Mesenchymal stem cell (in vitro differentiated cells and primary cell): Measurements from ENCODE around the gene KRTAP10-7.
A peak's percentile ranks its signal among the peaks of the same experiment; 100 is the strongest.

ENCODE experiments used
- DNase-seq: peaks from one replicate; pipeline ENCODE4 v3.0.0-alpha.2; 2013
- H2AFZ ChIP-seq: one replicate; pipeline ENCODE4 v1.6.1; 2013; ENCODE audit warnings: low read depth, mild to moderate bottlenecking, control low read depth, inconsistent platforms, low read length, moderate library complexity
- H2AK5ac ChIP-seq: 2 replicates; pipeline ENCODE4 v1.6.1; 2013; ENCODE audit warnings: low read length, moderate library complexity, mild to moderate bottlenecking, inconsistent platforms; ENCODE audit not compliant: severe bottlenecking
- H2BK120ac ChIP-seq: one replicate; pipeline ENCODE4 v1.6.1; 2013; ENCODE audit warnings: low read depth, mild to moderate bottlenecking, inconsistent platforms, low read length, moderate library complexity
- H2BK12ac ChIP-seq, 2 experiments: one replicate each; pipeline ENCODE4 v1.6.1; 2013; ENCODE audit warnings: inconsistent platforms in 2 of 2, low read length in 2 of 2, mild to moderate bottlenecking in 2 of 2, moderate library complexity in 2 of 2, control low read depth in 1 of 2
- H2BK15ac ChIP-seq: one replicate; pipeline ENCODE4 v1.6.1; 2013; ENCODE audit warnings: mild to moderate bottlenecking, low read depth, inconsistent platforms; ENCODE audit not compliant: poor library complexity, severe bottlenecking
- H2BK5ac ChIP-seq: 2 replicates; pipeline ENCODE4 v1.6.1; 2013; ENCODE audit warnings: low read depth, mild to moderate bottlenecking, low read length, control low read depth, inconsistent platforms; ENCODE audit not compliant: poor library complexity, severe bottlenecking
- H3K14ac ChIP-seq, 2 experiments: one replicate each; pipeline ENCODE4 v1.6.1; 2013; ENCODE audit warnings: inconsistent platforms in 2 of 2, low read length in 2 of 2, control low read depth in 1 of 2, mild to moderate bottlenecking in 1 of 2, moderate library complexity in 1 of 2
- H3K18ac ChIP-seq, 2 experiments: one replicate each; pipeline ENCODE4 v1.6.1; 2013; ENCODE audit warnings: inconsistent platforms in 2 of 2, low read length in 2 of 2, control low read depth in 1 of 2, low read depth in 1 of 2, mild to moderate bottlenecking in 1 of 2
- H3K23ac ChIP-seq, 2 experiments: one replicate each; pipeline ENCODE4 v1.6.1; 2013; ENCODE audit warnings: inconsistent platforms in 2 of 2, low read length in 2 of 2, mild to moderate bottlenecking in 2 of 2, moderate library complexity in 2 of 2, control low read depth in 1 of 2
- H3K27ac ChIP-seq: 2 replicates; pipeline ENCODE4 v1.5.1; 2013; ENCODE audit warnings: mild to moderate bottlenecking, moderate library complexity, low read length, control low read depth, inconsistent platforms; ENCODE audit not compliant: poor library complexity, severe bottlenecking
- H3K27me3 ChIP-seq, 2 experiments: 2 replicates each; pipeline versions ENCODE4 v1.6.1 to v1.7.0; 2013; ENCODE audit warnings: low read length in 2 of 2, mild to moderate bottlenecking in 2 of 2, moderate library complexity in 2 of 2, control low read depth in 1 of 2, inconsistent platforms in 1 of 2; ENCODE audit not compliant: control insufficient read depth in 1 of 2, insufficient read depth in 1 of 2
- H3K36me3 ChIP-seq, 2 experiments: 2 replicates each; pipeline versions ENCODE4 v1.6.1 to v1.7.0; 2013; ENCODE audit warnings: low read length in 2 of 2, control low read depth in 1 of 2, inconsistent platforms in 1 of 2, low read depth in 1 of 2, mild to moderate bottlenecking in 1 of 2; ENCODE audit not compliant: insufficient read depth in 2 of 2, control insufficient read depth in 1 of 2
- H3K4ac ChIP-seq, 2 experiments: one replicate each; pipeline ENCODE4 v1.6.1; 2013; ENCODE audit warnings: inconsistent platforms in 2 of 2, low read length in 2 of 2, mild to moderate bottlenecking in 2 of 2, moderate library complexity in 2 of 2, control low read depth in 1 of 2, low read depth in 1 of 2
- H3K4me1 ChIP-seq: 2 replicates; pipeline ENCODE4 v1.6.1; 2013; ENCODE audit warnings: low read depth, low read length, control low read depth; ENCODE audit not compliant: control insufficient read depth, insufficient read depth
- H3K4me2 ChIP-seq: 2 replicates; pipeline ENCODE4 v1.6.1; 2013; ENCODE audit warnings: low read length, mild to moderate bottlenecking, inconsistent platforms; ENCODE audit not compliant: poor library complexity, severe bottlenecking
- H3K4me3 ChIP-seq, 2 experiments: 2 replicates each; pipeline versions ENCODE4 v1.5.1 to v1.7.0; 2013; ENCODE audit warnings: low read length in 2 of 2, mild to moderate bottlenecking in 2 of 2, control low read depth in 1 of 2, low read depth in 1 of 2; ENCODE audit not compliant: insufficient read depth in 1 of 2
- H3K79me1 ChIP-seq: replicated peaks from 2 replicates; pipeline ENCODE4 v1.6.1; 2013; ENCODE audit warnings: mild to moderate bottlenecking, control low read depth, low read length, inconsistent platforms; ENCODE audit not compliant: poor library complexity, severe bottlenecking
- H3K9ac ChIP-seq: 2 replicates; pipeline ENCODE4 v1.7.0; 2013; ENCODE audit warnings: mild to moderate bottlenecking, low read length, moderate library complexity
- H3K9me3 ChIP-seq: 2 replicates; pipeline ENCODE4 v1.7.0; 2013; ENCODE audit warnings: mild to moderate bottlenecking, low read length; ENCODE audit not compliant: control insufficient read depth
- H4K8ac ChIP-seq: one replicate; pipeline ENCODE4 v1.6.1; 2013; ENCODE audit warnings: inconsistent platforms, mild to moderate bottlenecking, low read length, moderate library complexity
- H4K91ac ChIP-seq: one replicate; pipeline ENCODE4 v1.6.1; 2013; ENCODE audit warnings: mild to moderate bottlenecking, low read length, inconsistent platforms
- WGBS: methylation state at CpG from one replicate; pipeline ENCODE4 v1.1.7; 2013; ENCODE audit warnings: mixed read lengths; 5-methylcytosine and 5-hydroxymethylcytosine counted together

Gene KRTAP10-7

GRCh38 chr21:44569861-44570517 is 30.4 kb upstream of the KRTAP10-7 start:
- H3K27ac ChIP-seq = no peak overlapping the region
- no peak overlapping the region for H3K23ac ChIP-seq
- no peaks in the 10 kb centered on the region for H3K36me3 ChIP-seq
- no peaks in the 10 kb centered on the region for H3K27me3 ChIP-seq
- H3K4me1 ChIP-seq = no peaks in the 10 kb centered on the region
- H3K18ac ChIP-seq = no peak overlapping the region
- H2BK12ac ChIP-seq = no peak overlapping the region
- H2AFZ ChIP-seq = no peak overlapping the region
- no peak overlapping the region for H2BK15ac ChIP-seq
- H3K4me2 ChIP-seq = no peak overlapping the region
- H3K4me3 ChIP-seq = no peak overlapping the region
- no peak overlapping the region for H3K9ac ChIP-seq
- H4K8ac ChIP-seq = no peak overlapping the region
- H3K9me3 ChIP-seq = peaks cover 26% of the 10 kb centered on the region
- no peak overlapping the region for H2BK120ac ChIP-seq
- no peak overlapping the region for H3K14ac ChIP-seq
- no peak overlapping the region for H3K4ac ChIP-seq
- no peak overlapping the region for H2AK5ac ChIP-seq
- H4K91ac ChIP-seq = no peak overlapping the region
- H3K79me1 ChIP-seq = no peaks in the 10 kb centered on the region
- 81% methylated on average over 12 of the region's 12 CpGs for WGBS
- no peak overlapping the region for H2BK5ac ChIP-seq
- no peak for DNase-seq

- 58% methylated on average over 3 of the region's 4 CpGs for WGBS
Observed at GRCh38 chr21:44571296-44571695, 29.1 kb upstream of the KRTAP10-7 start.

GRCh38 chr21:44571844-44572782 is 28.3 kb upstream of the KRTAP10-7 start:
- Histone ChIP-seq H2AK5ac (no peak overlapping the region), H2BK15ac (no peak overlapping the region), H3K36me3 (no peaks in the 10 kb centered on the region), H3K4me3 (no peak overlapping the region), H2BK120ac (no peak overlapping the region), H4K8ac (no peak overlapping the region), H4K91ac (no peak overlapping the region), H3K27me3 (no peaks in the 10 kb centered on the region), H2AFZ (no peak overlapping the region), H2BK5ac (no peak overlapping the region), H3K79me1 (no peaks in the 10 kb centered on the region), H3K14ac (no peak overlapping the region), H3K4me1 (no peaks in the 10 kb centered on the region), H3K9ac (no peak overlapping the region), H3K4ac (no peak overlapping the region), H3K18ac (no peak overlapping the region), H3K9me3 (peaks cover 25% of the 10 kb centered on the region), H3K4me2 (no peak overlapping the region), H3K27ac (no peak overlapping the region), H2BK12ac (no peak overlapping the region), H3K23ac (no peak overlapping the region)
- no peak for DNase-seq
- 86% methylated on average over 39 of the region's 40 CpGs for WGBS

More at GRCh38 chr21:44571296-44571695, 29.1 kb upstream of the KRTAP10-7 start:
- no peak overlapping the region for H3K4me3 ChIP-seq
- DNase-seq = no peak
- H3K36me3 ChIP-seq = no peaks in the 10 kb centered on the region
- no peak overlapping the region for H2BK120ac ChIP-seq
- H3K18ac ChIP-seq = no peak overlapping the region
- H3K4me2 ChIP-seq = no peak overlapping the region
- no peaks in the 10 kb centered on the region for H3K79me1 ChIP-seq
- no peak overlapping the region for H3K4ac ChIP-seq
- no peak overlapping the region for H3K9ac ChIP-seq
- no peak overlapping the region for H4K8ac ChIP-seq
- no peak overlapping the region for H2BK5ac ChIP-seq
- H2BK12ac ChIP-seq = no peak overlapping the region
- peaks cover 25% of the 10 kb centered on the region for H3K9me3 ChIP-seq
- no peak overlapping the region for H3K14ac ChIP-seq
- no peaks in the 10 kb centered on the region for H3K4me1 ChIP-seq
- no peaks in the 10 kb centered on the region for H3K27me3 ChIP-seq
- H3K27ac ChIP-seq = no peak overlapping the region
- H2AFZ ChIP-seq = no peak overlapping the region
- H2AK5ac ChIP-seq = no peak overlapping the region
- no peak overlapping the region for H2BK15ac ChIP-seq
- no peak overlapping the region for H3K23ac ChIP-seq
- no peak overlapping the region for H4K91ac ChIP-seq

GRCh38 chr21:44572959-44573583 is 27.3 kb upstream of the KRTAP10-7 start:
- Histone ChIP-seq H4K91ac (no peak overlapping the region), H3K79me1 (no peaks in the 10 kb centered on the region), H3K4me3 (peak overlapping the region in 1 of 2 experiments; percentile 22), H2AK5ac (no peak overlapping the region), H3K23ac (no peak overlapping the region), H3K14ac (no peak overlapping the region), H2BK5ac (no peak overlapping the region), H3K4me1 (no peaks in the 10 kb centered on the region), H2BK15ac (no peak overlapping the region), H2AFZ (no peak overlapping the region), H3K18ac (no peak overlapping the region), H3K9me3 (peaks cover 31% of the 10 kb centered on the region), H3K36me3 (no peaks in the 10 kb centered on the region), H2BK120ac (no peak overlapping the region), H4K8ac (no peak overlapping the region), H3K4me2 (no peak overlapping the region), H3K4ac (no peak overlapping the region), H3K9ac (no peak overlapping the region), H2BK12ac (no peak overlapping the region), H3K27ac (no peak overlapping the region), H3K27me3 (no peaks in the 10 kb centered on the region)
- DNase-seq = peak; percentile 0
- WGBS = 86% methylated on average over 15 of the region's 15 CpGs
